ENCODE results near the gene PRKN. TPM values are rescaled to one million over a fixed set of nuclear protein-coding genes. Genes with fewer than 3 reads are reported as not detected.

PRKN gene
- total RNA-seq, 2 experiments from 2014 or later = 0.82 to 1.00 TPM

DNA sequence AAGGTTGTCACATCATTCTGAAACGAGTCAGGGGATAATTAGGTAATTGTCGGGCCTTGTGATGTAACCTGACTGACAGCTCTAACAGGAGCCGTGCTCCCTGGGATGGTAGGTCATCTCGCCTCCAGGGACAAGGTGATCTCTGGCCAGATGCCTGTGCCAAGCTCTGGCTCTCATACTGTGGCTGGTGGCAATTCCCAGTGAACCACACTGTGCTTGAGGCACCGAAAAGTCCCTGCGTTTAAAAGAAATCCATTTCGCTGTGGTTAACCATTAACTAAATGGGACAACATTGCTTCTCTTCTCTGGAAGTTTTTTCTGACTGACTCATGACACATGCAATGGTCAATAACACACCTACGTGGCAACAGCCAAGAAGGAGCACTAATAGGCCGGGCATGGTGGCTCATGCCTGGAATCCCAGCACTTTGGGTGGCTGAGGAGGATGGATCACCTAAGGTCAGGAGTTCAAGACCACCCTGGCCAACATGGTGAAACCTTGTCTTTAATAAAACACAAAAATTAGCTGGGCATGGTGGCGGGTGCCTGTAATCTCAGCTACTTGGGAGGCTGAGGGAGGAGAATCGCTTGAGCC lies 669.2 kb downstream of the PRKN start:
- Mint-ChIP-seq H3K27me3 (no peaks in the 10 kb centered on the region), H3K4me3 (no peak overlapping the region), H3K27ac (no peak overlapping the region), H3K9me3 (peaks cover 3% of the 10 kb centered on the region), H3K36me3 (no peaks in the 10 kb centered on the region), H3K4me1 (ENCODE audit: low read depth) (no peaks in the 10 kb centered on the region)
- intact Hi-C loops (cut with micrococcal nuclease) = no loop called here
- CTCF ChIA-PET = no interaction called here
- POLR2A ChIA-PET = no interaction called here
- DNase-seq = no peak

DNA sequence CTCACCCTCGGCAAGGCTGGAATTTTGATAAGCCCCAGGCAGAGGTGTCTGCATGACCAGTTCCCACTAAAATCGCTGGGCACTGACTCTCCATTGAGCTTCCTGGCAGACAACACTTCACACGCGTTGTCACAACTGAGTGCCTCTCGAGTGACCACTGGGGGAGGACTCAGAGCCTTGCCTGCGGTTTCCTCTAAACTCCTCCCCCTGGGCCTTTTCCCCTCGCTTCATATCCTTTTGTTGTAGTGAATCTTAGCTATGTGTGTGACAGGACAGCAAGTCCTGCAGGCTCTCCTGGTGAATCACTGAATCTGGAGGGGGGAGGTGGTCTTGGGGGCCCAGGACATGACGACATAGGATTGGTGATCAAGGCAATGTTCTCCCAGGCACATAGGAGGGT lies 670.8 kb downstream of the PRKN start:
- Mint-ChIP-seq H3K4me3 (no peak overlapping the region), H3K27ac (no peak overlapping the region), H3K27me3 (no peaks in the 10 kb centered on the region), H3K9me3 (peaks cover 3% of the 10 kb centered on the region), H3K4me1 (ENCODE audit: low read depth) (no peaks in the 10 kb centered on the region), H3K36me3 (no peaks in the 10 kb centered on the region)
- intact Hi-C loops (cut with micrococcal nuclease) = no loop called here
- ChIA-PET CTCF (no interaction called here), POLR2A (no interaction called here)
- no peak for DNase-seq

DNA sequence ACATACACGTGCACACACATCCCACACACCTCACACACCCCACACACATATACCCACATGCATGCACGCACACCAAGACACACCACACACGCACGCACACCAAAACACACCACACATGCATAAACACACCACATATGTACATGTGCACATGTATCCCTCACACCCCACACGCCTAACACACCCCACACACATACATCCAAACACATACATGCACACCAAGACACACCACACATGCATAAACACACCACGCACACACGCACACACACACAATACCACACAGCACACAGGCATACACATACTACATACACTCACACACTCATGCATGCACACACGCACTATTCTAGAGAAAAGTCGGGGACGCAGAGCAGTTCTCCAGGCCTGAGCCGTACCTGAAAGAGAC lies 671.5 kb downstream of the PRKN start:
- Mint-ChIP-seq H3K27me3 (no peaks in the 10 kb centered on the region), H3K27ac (no peak overlapping the region), H3K9me3 (peaks cover 3% of the 10 kb centered on the region), H3K4me1 (ENCODE audit: low read depth) (no peaks in the 10 kb centered on the region), H3K4me3 (no peak overlapping the region), H3K36me3 (no peaks in the 10 kb centered on the region)
- CTCF ChIA-PET = no interaction called here
- intact Hi-C loops (cut with micrococcal nuclease) = no loop called here
- DNase-seq = no peak
- POLR2A ChIA-PET = no interaction called here

DNA sequence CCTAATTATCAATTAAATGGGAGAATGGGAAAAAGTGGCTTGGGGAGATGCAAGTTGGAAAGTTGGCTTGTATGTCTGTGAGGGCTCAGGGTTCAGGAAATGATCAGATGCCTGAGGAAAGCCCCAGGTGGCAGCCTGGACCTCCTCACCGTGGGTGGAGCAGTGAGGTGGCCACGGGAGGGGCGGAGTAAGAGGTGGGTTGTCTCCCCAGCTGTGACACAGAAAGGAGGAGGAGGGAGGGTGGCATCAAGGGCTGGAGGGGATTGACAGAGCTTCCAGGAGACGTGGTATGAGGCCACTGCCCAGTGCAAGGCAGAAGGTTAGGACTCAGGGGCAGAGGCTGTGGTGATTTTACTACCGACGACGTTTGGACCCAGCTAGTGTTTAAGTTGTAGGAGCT lies 672.2 kb downstream of the PRKN start:
- DNase-seq = peak; percentile 19
- H3K9me3 Mint-ChIP-seq = peaks cover 3% of the 10 kb centered on the region

DNA sequence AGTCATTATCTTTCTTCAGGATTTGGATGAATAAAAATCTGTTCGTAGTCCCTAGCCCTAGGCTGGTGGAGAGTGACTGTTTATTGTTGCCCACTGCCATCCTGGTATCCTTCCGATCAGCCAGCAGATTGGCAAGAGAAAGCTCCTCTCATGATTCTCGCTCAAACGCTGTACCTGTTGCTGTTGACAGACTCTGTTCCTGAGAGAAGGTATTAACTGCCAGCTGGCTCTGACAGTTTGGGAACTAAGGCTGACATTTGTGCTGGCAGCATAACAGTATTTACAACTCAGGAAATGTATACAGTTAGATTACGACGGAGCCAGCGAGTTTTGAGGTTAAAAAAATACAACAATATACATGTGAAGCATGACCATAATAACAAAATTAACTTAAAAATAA lies 674.5 kb downstream of the PRKN start:
- POLR2A ChIA-PET = no interaction called here
- Mint-ChIP-seq H3K4me3 (no peak overlapping the region), H3K4me1 (ENCODE audit: low read depth) (no peaks in the 10 kb centered on the region), H3K27ac (no peak overlapping the region), H3K27me3 (no peaks in the 10 kb centered on the region), H3K9me3 (peaks cover 3% of the 10 kb centered on the region), H3K36me3 (no peaks in the 10 kb centered on the region)
- CTCF ChIA-PET = no interaction called here
- intact Hi-C loops (cut with micrococcal nuclease) = no loop called here
- no peak for DNase-seq

More for the DNA sequence above, 672.2 kb downstream of the PRKN start:
- ChIA-PET CTCF (no interaction called here), POLR2A (no interaction called here)
- no peaks in the 10 kb centered on the region for H3K27me3 Mint-ChIP-seq
- no peaks in the 10 kb centered on the region for H3K4me1 Mint-ChIP-seq (ENCODE audit: low read depth)
- H3K4me3 Mint-ChIP-seq = no peak overlapping the region
- intact Hi-C loops (cut with micrococcal nuclease) = no loop called here
- H3K27ac Mint-ChIP-seq = no peak overlapping the region
- H3K36me3 Mint-ChIP-seq = no peaks in the 10 kb centered on the region

DNA sequence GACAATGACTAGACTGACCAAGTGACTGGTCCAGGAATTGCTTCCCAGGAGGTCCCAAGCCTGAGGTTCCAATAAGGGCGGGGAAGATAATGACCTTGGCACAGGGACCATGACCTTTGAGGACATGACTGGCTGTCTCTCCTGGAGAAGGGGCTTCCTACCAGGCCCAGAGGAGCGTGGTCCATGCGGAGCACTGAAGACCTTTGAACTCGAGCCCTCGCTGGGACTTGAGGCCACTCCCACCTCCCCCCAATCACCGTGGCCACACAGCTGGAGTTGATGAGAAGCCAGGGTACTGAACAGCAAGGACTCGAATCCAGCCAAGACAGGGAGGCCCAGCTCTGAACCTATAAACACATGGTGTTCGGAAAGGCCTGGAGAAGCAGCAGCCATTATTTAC lies 677.0 kb downstream of the PRKN start:
- Mint-ChIP-seq H3K4me1 (ENCODE audit: low read depth) (no peaks in the 10 kb centered on the region), H3K27me3 (no peaks in the 10 kb centered on the region), H3K27ac (no peak overlapping the region), H3K36me3 (no peaks in the 10 kb centered on the region), H3K9me3 (no peaks in the 10 kb centered on the region), H3K4me3 (no peak overlapping the region)
- ChIA-PET POLR2A (no interaction called here), CTCF (no interaction called here)
- DNase-seq = no peak
- intact Hi-C loops (cut with micrococcal nuclease) = no loop called here

DNA sequence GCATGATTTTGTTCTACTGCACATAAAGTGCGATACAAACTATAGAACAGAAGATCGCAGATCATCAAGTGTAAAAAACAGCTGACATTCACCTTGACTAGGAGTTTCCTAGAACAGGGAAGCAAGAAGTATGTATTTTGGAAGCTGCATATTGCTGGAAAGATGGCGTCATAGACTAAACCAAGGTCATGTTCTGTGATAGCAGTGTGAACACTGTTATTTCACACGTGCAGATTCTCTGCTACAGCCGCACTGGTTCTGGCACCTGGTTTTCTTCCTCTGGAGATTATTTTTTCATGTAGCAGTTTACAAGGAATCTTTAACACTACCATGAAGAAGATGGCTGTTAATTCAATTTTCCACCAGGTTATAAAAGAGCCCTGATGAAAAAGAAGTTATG lies 681.2 kb downstream of the PRKN start:
- H3K4me3 Mint-ChIP-seq = no peak overlapping the region
- no peak for DNase-seq
- ChIA-PET POLR2A (no interaction called here), CTCF (no interaction called here)
- no peak overlapping the region for H3K27ac Mint-ChIP-seq
- intact Hi-C loops (cut with micrococcal nuclease) = no loop called here
- no peaks in the 10 kb centered on the region for H3K4me1 Mint-ChIP-seq (ENCODE audit: low read depth)
- no peaks in the 10 kb centered on the region for H3K36me3 Mint-ChIP-seq
- H3K9me3 Mint-ChIP-seq = peaks cover 3% of the 10 kb centered on the region
- H3K27me3 Mint-ChIP-seq = no peaks in the 10 kb centered on the region

DNA sequence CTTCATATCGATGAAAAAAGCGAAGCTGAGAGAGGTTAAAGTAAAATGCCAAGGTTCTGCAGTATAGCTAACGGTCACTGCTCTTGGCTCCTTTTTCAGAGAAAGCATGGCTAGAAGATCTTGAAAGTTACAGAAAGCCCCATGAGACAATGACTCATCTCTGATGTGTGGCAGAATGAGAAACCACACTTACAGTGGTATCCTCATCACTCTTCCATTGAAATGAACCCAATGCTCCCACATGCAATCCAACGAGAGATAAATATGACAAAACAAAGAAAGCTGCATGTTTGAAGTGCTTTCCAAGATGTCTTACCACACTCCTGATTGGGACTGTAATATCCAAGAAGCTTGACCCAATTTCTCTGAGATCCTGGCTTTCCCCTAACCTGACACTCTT lies 694.9 kb downstream of the PRKN start:
- no peaks in the 10 kb centered on the region for H3K27me3 Mint-ChIP-seq
- H3K36me3 Mint-ChIP-seq = no peaks in the 10 kb centered on the region
- H3K9me3 Mint-ChIP-seq = peaks cover 5% of the 10 kb centered on the region
- intact Hi-C loops (cut with micrococcal nuclease) = no loop called here
- no peaks in the 10 kb centered on the region for H3K4me1 Mint-ChIP-seq (ENCODE audit: low read depth)
- H3K4me3 Mint-ChIP-seq = no peak overlapping the region
- DNase-seq = no peak
- no peak overlapping the region for H3K27ac Mint-ChIP-seq
- ChIA-PET CTCF (no interaction called here), POLR2A (no interaction called here)

DNA sequence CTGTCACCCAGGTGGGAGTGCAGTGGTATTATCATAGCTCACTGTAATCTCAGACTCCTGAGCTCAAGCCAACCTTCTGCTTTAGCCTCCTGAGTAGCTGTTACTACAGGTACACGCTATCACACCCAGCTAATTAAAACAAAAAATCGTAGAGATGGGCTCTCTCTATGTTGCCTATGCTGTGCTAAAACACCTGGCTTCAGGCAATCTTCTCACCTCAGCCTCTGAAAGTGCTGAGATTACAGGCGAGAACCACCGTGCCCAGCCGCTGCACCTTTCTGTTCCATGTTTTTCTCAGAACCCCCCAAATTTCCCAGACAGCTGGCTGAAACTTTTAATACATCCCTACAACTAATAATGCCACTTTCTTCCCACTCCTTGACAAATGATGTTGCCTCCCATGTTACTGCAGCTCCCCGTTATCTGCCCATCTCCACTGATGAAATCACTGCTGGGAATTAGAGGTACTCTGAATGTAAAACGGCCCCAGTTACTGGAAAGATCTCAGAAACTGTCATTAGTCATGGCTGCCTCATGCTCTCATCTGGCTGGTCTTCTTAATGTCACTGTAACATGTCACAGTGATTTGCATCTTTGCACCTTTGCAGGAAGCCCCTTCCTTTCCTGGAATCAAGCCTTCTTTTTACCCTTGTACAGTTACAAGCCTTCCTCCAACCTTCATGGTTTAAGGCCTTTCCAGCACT lies 697.5 kb downstream of the PRKN start:
- intact Hi-C loops (cut with micrococcal nuclease) = no loop called here
- no peak for DNase-seq
- Mint-ChIP-seq H3K27me3 (no peaks in the 10 kb centered on the region), H3K9me3 (peaks cover 8% of the 10 kb centered on the region), H3K4me1 (ENCODE audit: low read depth) (no peaks in the 10 kb centered on the region), H3K27ac (peak overlapping the region; percentile 28), H3K4me3 (no peak overlapping the region), H3K36me3 (peaks cover 1% of the 10 kb centered on the region)
- CTCF ChIA-PET = no interaction called here
- POLR2A ChIA-PET = no interaction called here

DNA sequence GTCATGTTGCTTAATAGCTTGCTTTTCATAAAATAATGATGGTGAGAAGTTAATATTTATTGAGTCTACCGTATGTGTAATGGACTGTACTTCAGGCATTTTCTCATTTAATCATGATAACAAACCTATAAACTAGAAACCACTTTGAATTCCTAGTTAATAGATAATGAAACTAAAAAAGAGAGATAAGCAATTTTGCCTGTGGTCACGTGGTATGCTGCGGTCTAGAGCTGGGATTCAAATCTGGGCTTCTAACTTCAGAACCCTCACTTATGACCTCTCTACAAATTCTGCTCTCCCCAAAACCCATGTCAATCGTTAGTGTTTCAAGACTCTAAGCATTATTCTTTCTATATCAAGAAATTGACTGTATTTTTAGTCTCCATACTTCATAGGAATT lies 700.7 kb downstream of the PRKN start:
- no peak overlapping the region for H3K4me3 Mint-ChIP-seq
- no peak overlapping the region for H3K27ac Mint-ChIP-seq
- H3K27me3 Mint-ChIP-seq = no peaks in the 10 kb centered on the region
- intact Hi-C loops (cut with micrococcal nuclease) = no loop called here
- H3K4me1 Mint-ChIP-seq (ENCODE audit: low read depth) = no peaks in the 10 kb centered on the region
- CTCF ChIA-PET = no interaction called here
- no peak for DNase-seq
- peaks cover 19% of the 10 kb centered on the region for H3K9me3 Mint-ChIP-seq
- H3K36me3 Mint-ChIP-seq = peaks cover 1% of the 10 kb centered on the region
- POLR2A ChIA-PET = no interaction called here

DNA sequence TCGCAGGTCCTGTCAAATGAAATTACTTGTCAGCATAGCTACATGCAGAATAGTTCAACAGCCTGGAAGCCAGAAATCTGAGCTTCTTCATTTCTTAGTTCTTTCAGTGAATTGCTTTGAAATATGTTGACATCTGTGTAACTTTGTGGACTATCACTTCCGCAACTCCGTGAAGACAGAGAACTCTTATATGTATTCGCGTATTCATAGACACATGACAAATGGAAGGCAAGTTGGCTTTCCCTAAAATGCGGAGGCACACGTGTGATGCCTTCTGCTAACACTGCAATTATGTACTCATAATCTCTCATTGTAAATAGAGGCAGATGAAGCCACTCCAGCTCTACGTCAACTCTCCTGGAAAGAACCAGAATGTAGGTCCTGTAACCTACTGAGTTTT lies 701.5 kb downstream of the PRKN start:
- no peak overlapping the region for H3K4me3 Mint-ChIP-seq
- peaks cover 1% of the 10 kb centered on the region for H3K36me3 Mint-ChIP-seq
- no peaks in the 10 kb centered on the region for H3K4me1 Mint-ChIP-seq (ENCODE audit: low read depth)
- H3K27me3 Mint-ChIP-seq = no peaks in the 10 kb centered on the region
- intact Hi-C loops (cut with micrococcal nuclease) = no loop called here
- no peak overlapping the region for H3K27ac Mint-ChIP-seq
- ChIA-PET CTCF (no interaction called here), POLR2A (no interaction called here)
- DNase-seq = no peak
- peaks cover 19% of the 10 kb centered on the region for H3K9me3 Mint-ChIP-seq

DNA sequence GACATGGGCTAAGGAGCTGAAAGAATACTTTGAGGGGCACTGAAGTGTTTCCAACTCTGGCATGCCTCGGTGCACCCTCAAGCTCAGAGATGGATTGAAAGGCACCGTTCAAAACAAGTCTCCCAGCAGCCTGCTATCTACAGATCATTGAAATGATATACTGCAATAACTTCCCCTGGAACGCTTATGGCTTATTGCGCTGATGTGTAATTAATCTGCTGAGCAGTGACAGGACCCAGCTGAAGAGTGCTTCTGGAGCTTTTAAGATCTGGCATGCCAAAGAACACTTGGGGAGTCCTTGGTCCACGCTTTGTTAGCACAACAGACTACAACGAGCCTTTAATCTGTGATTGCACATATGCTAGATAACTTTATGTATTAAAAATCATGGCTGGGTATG lies 708.2 kb downstream of the PRKN start:
- CTCF ChIA-PET = no interaction called here
- H3K27me3 Mint-ChIP-seq = no peaks in the 10 kb centered on the region

DNA sequence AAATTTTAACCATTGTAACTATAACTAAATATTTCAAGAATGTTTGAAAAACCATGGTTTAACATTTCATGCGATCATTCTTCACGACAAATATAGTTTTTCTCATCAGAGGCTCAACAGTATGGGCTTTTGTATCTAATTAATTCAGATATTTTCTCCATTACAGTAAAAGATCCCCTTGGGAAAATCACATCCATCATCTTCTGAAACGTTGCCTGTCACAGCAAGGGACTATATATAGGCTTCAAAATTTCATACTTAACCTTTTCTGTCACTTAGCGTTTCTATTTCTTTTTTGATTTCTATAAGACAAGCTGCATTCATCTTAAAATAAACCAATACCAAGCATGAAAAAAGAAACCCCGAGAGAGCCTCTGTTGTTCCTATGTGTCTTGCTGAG lies 710.0 kb downstream of the PRKN start:
- ChIA-PET CTCF (no interaction called here), POLR2A (no interaction called here)
- Mint-ChIP-seq H3K27ac (no peak overlapping the region), H3K36me3 (no peaks in the 10 kb centered on the region), H3K4me3 (no peak overlapping the region), H3K9me3 (peaks cover 8% of the 10 kb centered on the region), H3K4me1 (ENCODE audit: low read depth) (no peaks in the 10 kb centered on the region), H3K27me3 (no peaks in the 10 kb centered on the region)
- intact Hi-C loops (cut with micrococcal nuclease) = no loop called here
- DNase-seq = no peak

More for the DNA sequence above, 708.2 kb downstream of the PRKN start:
- H3K4me1 Mint-ChIP-seq (ENCODE audit: low read depth) = no peaks in the 10 kb centered on the region
- no peak overlapping the region for H3K4me3 Mint-ChIP-seq
- H3K36me3 Mint-ChIP-seq = no peaks in the 10 kb centered on the region
- intact Hi-C loops (cut with micrococcal nuclease) = no loop called here
- peaks cover 16% of the 10 kb centered on the region for H3K9me3 Mint-ChIP-seq
- no peak overlapping the region for H3K27ac Mint-ChIP-seq
- POLR2A ChIA-PET = no interaction called here
- no peak for DNase-seq

Data from activated CD4-positive, alpha-beta memory T cell treated with anti-CD3 and anti-CD28 coated beads for 36 hours (primary cell).